SK-N-SH (cell line): Measurements from ENCODE around the gene DOCK3. TPM values are rescaled to one million over a fixed set of nuclear protein-coding genes. Genes with fewer than 3 reads are reported as not detected.

Source experiments
- CTCF ChIA-PET: fragments of 300-600, 350-600 bp; formaldehyde crosslinking; extraction: SDS; loops from one replicate; lab custom pipeline; 2021; lab: Yijun Ruan, JAX
- POLR2A ChIA-PET: fragments of 350-600 bp; sonication (Branson Sonifier 250); formaldehyde crosslinking; extraction: SDS; loops from one replicate; lab custom pipeline; 2020; ENCODE audit warnings: antibody characterized with exemption, inconsistent platforms; lab: Yijun Ruan, JAX
- DNase-seq: peaks from one replicate; pipeline ENCODE4 v3.0.0; 2012
- H2AFZ ChIP-seq: fragments of 200-600 bp; sonication (generic); 2 replicates; pipeline ENCODE4 v1.8.1; 2016; ENCODE audit warnings: antibody characterized with exemption, mild to moderate bottlenecking, low read depth
- H3F3A ChIP-seq: fragments of 200-600 bp; sonication (generic); replicated peaks from 2 replicates; pipeline ENCODE3; 2016; ENCODE audit warnings: antibody characterized with exemption, mild to moderate bottlenecking; ENCODE audit not compliant: insufficient read depth
- H3K27ac ChIP-seq, 2 experiments: fragments of 200-500 bp in 1 of 2; fragments of 200-600 bp in 1 of 2; sonication (Bioruptor generic) in 1 of 2; sonication (generic), shearing (Covaris generic) in 1 of 2; 2 replicates each; pipeline versions ENCODE4 v1.5.1 to v1.6.1; 2014 to 2016; ENCODE audit warnings: low read depth in 2 of 2, inconsistent platforms in 1 of 2, low read length in 1 of 2, mild to moderate bottlenecking in 1 of 2, mixed read lengths in 1 of 2
- H3K27me3 ChIP-seq: fragments of 200-600 bp; sonication (generic), shearing (Covaris generic); 2 replicates; pipeline ENCODE4 v1.6.1; 2016; ENCODE audit warnings: mixed run types; ENCODE audit not compliant: insufficient read depth
- H3K36me3 ChIP-seq, 2 experiments: fragments of 200-500 bp in 1 of 2; fragments of 200-600 bp in 1 of 2; sonication (Bioruptor generic) in 1 of 2; sonication (generic) in 1 of 2; replicated peaks in 1 of 2; 2 replicates each; pipeline versions ENCODE3 to v1.5.1; 2014 to 2016; ENCODE audit warnings: low read length in 1 of 2, mild to moderate bottlenecking in 1 of 2; ENCODE audit not compliant: insufficient read depth in 2 of 2, control insufficient read depth in 1 of 2
- H3K4me1 ChIP-seq, 2 experiments: fragments of 200-500 bp in 1 of 2; fragments of 200-600 bp in 1 of 2; sonication (Bioruptor generic) in 1 of 2; sonication (generic), shearing (Covaris generic) in 1 of 2; 2 replicates each; pipeline versions ENCODE4 v1.5.1 to v1.6.1; 2014 to 2016; ENCODE audit warnings: low read depth in 1 of 2, low read length in 1 of 2, mixed run types in 1 of 2; ENCODE audit not compliant: insufficient read depth in 2 of 2, control insufficient read depth in 1 of 2
- H3K4me2 ChIP-seq: fragments of 200-600 bp; sonication (generic), shearing (Covaris generic); 2 replicates; pipeline ENCODE4 v1.6.1; 2017; ENCODE audit warnings: mixed run types
- H3K4me3 ChIP-seq, 2 experiments: fragments of 200-500 bp in 1 of 2; fragments of 200-600 bp in 1 of 2; sonication (Bioruptor generic) in 1 of 2; sonication (generic), shearing (Covaris generic) in 1 of 2; 2 replicates each; pipeline versions ENCODE4 v1.5.1 to v1.8.1; 2014 to 2016; ENCODE audit warnings: low read depth in 2 of 2, inconsistent platforms in 1 of 2, low read length in 1 of 2, mild to moderate bottlenecking in 1 of 2, mixed read lengths in 1 of 2, moderate library complexity in 1 of 2
- H3K79me2 ChIP-seq: fragments of 200-600 bp; sonication (generic); 2 replicates; pipeline ENCODE4 v1.8.1; 2017; ENCODE audit warnings: mild to moderate bottlenecking; ENCODE audit not compliant: insufficient read depth
- H3K9ac ChIP-seq: fragments of 200-600 bp; sonication (generic); 2 replicates; pipeline ENCODE4 v1.6.1; 2017; ENCODE audit warnings: mixed run types
- H3K9me2 ChIP-seq: fragments of 200-600 bp; sonication (generic); 2 replicates; pipeline ENCODE4 v1.6.1; 2017; ENCODE audit warnings: mixed run types
- H3K9me3 ChIP-seq: fragments of 200-600 bp; sonication (generic); 2 replicates; pipeline ENCODE4 v1.6.1; 2017; ENCODE audit warnings: mixed run types, mild to moderate bottlenecking, moderate library complexity
- H4K20me1 ChIP-seq: fragments of 200-600 bp; sonication (generic); 2 replicates; pipeline ENCODE4 v1.6.1; 2017; ENCODE audit warnings: mild to moderate bottlenecking, mixed run types; ENCODE audit not compliant: insufficient read depth
- CTCF ChIP-seq: fragments of 200-600 bp; sonication (generic); IDR thresholded peaks from 2 replicates; pipeline ENCODE4 v1.6.1; 2017; ENCODE audit warnings: antibody characterized with exemption, mild to moderate bottlenecking, moderate library complexity
- EP300 ChIP-seq, 2 experiments: IDR thresholded peaks; 2 replicates each; pipeline versions ENCODE4 v1.4.0 to v1.6.1; 2012; ENCODE audit warnings: borderline replicate concordance in 1 of 2, low read depth in 1 of 2, low read length in 1 of 2
- FOXM1 ChIP-seq: IDR thresholded peaks from 2 replicates; pipeline ENCODE4 v1.4.0; 2012; ENCODE audit warnings: low read depth, mild to moderate bottlenecking
- GABPA ChIP-seq: IDR thresholded peaks from 2 replicates; pipeline ENCODE4 v1.4.0; 2012; ENCODE audit warnings: low read depth, mild to moderate bottlenecking
- GATA2 ChIP-seq: sonication (generic); formaldehyde crosslinking; IDR thresholded peaks from 2 replicates; pipeline ENCODE4 v1.5.0; 2020; ENCODE audit warnings: mild to moderate bottlenecking, missing genetic modification reagents
- MAX ChIP-seq: IDR thresholded peaks from 2 replicates; pipeline ENCODE4 v1.4.0; 2012; ENCODE audit warnings: low read depth
- MEF2A ChIP-seq: IDR thresholded peaks from 2 replicates; pipeline ENCODE4 v1.4.0; 2012; ENCODE audit warnings: low read depth, borderline replicate concordance
- MXI1 ChIP-seq: IDR thresholded peaks from 2 replicates; pipeline ENCODE4 v1.6.1; 2012; ENCODE audit warnings: mild to moderate bottlenecking, low read depth, low read length, improper control_type of control experiment
- NRF1 ChIP-seq: IDR thresholded peaks from 2 replicates; pipeline ENCODE4 v1.6.1; 2012; ENCODE audit warnings: low read depth, mild to moderate bottlenecking, low read length
- SMC3 ChIP-seq: IDR thresholded peaks from 2 replicates; pipeline ENCODE4 v1.6.1; 2012; ENCODE audit warnings: low read depth, low read length, improper control_type of control experiment
- TCF12 ChIP-seq: IDR thresholded peaks from 2 replicates; pipeline ENCODE4 v1.4.0; 2012
- USF1 ChIP-seq: IDR thresholded peaks from 2 replicates; pipeline ENCODE4 v1.4.0; 2012; ENCODE audit warnings: low read depth, borderline replicate concordance
- YY1 ChIP-seq: IDR thresholded peaks from 2 replicates; pipeline ENCODE4 v1.4.0; 2012; ENCODE audit warnings: low read depth, mild to moderate bottlenecking
- WGBS: methylation state at CpG from one replicate; pipeline ENCODE4 v1.1.6; 2017; ENCODE audit warnings: low lambda C conversion rate; 5-methylcytosine and 5-hydroxymethylcytosine counted together
- polyA plus RNA-seq, 3 experiments: library from polyadenylated mRNA; depleted of rRNA; stranded (reverse); fragments of >200 nt; gene quantifications; 2 replicates each; pipeline ENCODE4 v1.2.3, GENCODE V29; 2012

The DOCK3 gene
- polyA plus RNA-seq, 1 of the 3 experiments (the other 2 are of a cell fraction), result 0.05 TPM

- no peak for TF ChIP-seq YY1
- TF ChIP-seq MAX, result no peak
These were observed 29.3 kb upstream of the DOCK3 start (continued) for GRCh38 chr3:50645378-50645777.

GRCh38 chr3:50648313-50648712, 26.4 kb upstream of the DOCK3 start:
- TF ChIP-seq SMC3, result no peak
- TF ChIP-seq YY1, result no peak
- TF ChIP-seq, all 33 proteins: peak for 0
- Histone ChIP-seq H3K36me3 (peaks cover 0 to 2% of the 10 kb centered on the region in 2 experiments), H3K4me1 (peaks cover 0 to 26% of the 10 kb centered on the region in 2 experiments; a peak in 1 of 4 replicates), H3K27me3 (no peaks in the 10 kb centered on the region), H3K9me3 (no peaks in the 10 kb centered on the region), H3K4me3 (no peak overlapping the region), H3K4me2 (no peak overlapping the region), H3K27ac (peak overlapping the region in 1 of 2 experiments; percentile 22; a peak in 1 of 4 replicates), H3K9ac (no peak overlapping the region), H3K79me2 (no peaks in the 10 kb centered on the region), H3K9me2 (no peaks in the 10 kb centered on the region), H4K20me1 (no peaks in the 10 kb centered on the region), H2AFZ (no peak overlapping the region), H3F3A (no peaks in the 10 kb centered on the region)
- CTCF ChIA-PET, result interaction anchor here (0.6 to 13.2 kb wide), 5 partner anchors 20 to 741 kb away, joined by 3 to 171 read pairs (median 6); partner anchors contain the start of genes DOCK3 and MAPKAPK3
- peak; percentile 62 for DNase-seq
- 78% methylated on average over 2 of the region's 6 CpGs for WGBS
- POLR2A ChIA-PET, result no interaction called here

- no peak overlapping the region for H3K4me2 ChIP-seq
- ChIA-PET CTCF (interaction anchor here (0.7 to 13.2 kb wide), 7 partner anchors 8 to 741 kb away, joined by 3 to 171 read pairs (median 4); partner anchors contain the start of gene MAPKAPK3), POLR2A (no interaction called here)
- no peaks in the 10 kb centered on the region for H3F3A ChIP-seq
- no peaks in the 10 kb centered on the region for H4K20me1 ChIP-seq
- H3K79me2 ChIP-seq, result no peaks in the 10 kb centered on the region
- H3K27ac ChIP-seq, result peak overlapping the region in 1 of 2 experiments; percentile 22; a peak in 1 of 4 replicates
- H3K4me1 ChIP-seq, result peaks cover 0 to 26% of the 10 kb centered on the region in 2 experiments; a peak in 1 of 4 replicates
- 71% methylated on average over 1 of the region's 2 CpGs for WGBS
- no peaks in the 10 kb centered on the region for H3K9me2 ChIP-seq
- no peaks in the 10 kb centered on the region for H3K9me3 ChIP-seq
- TF ChIP-seq SMC3 (no peak), USF1 (no peak), NRF1 (no peak), GATA2 (CRISPR knock-in tag) (no peak), GABPA (no peak), CTCF (no peak), TCF12 (no peak), MEF2A (no peak), MAX (no peak), EP300 (IDR thresholded peaks at IDR 0.05; ENCODE audit: borderline replicate concordance in 1 of 2, low read depth in 1 of 2, low read length in 1 of 2) (no peak), FOXM1 (no peak), MXI1 (no peak)
- H3K36me3 ChIP-seq, result peaks cover 0 to 2% of the 10 kb centered on the region in 2 experiments
- H3K9ac ChIP-seq, result no peak overlapping the region
- no peak for DNase-seq
- no peak overlapping the region for H2AFZ ChIP-seq
- no peaks in the 10 kb centered on the region for H3K27me3 ChIP-seq
- no peak overlapping the region for H3K4me3 ChIP-seq
These were observed 25.8 kb upstream of the DOCK3 start for GRCh38 chr3:50648944-50649343.
